OCI-M1 (cell line): ENCODE measurements around the gene LDHA.
"Not testable (repeated sequence)": the region's sequence is repeated elsewhere in the genome, so short reads cannot be mapped to it uniquely, and the experiment has no call there.

ENCODE experiments used
- DNase-seq: peaks from one replicate; lab custom pipeline; 2025; lab: John Stamatoyannopoulos, UW

The LDHA gene

DNA sequence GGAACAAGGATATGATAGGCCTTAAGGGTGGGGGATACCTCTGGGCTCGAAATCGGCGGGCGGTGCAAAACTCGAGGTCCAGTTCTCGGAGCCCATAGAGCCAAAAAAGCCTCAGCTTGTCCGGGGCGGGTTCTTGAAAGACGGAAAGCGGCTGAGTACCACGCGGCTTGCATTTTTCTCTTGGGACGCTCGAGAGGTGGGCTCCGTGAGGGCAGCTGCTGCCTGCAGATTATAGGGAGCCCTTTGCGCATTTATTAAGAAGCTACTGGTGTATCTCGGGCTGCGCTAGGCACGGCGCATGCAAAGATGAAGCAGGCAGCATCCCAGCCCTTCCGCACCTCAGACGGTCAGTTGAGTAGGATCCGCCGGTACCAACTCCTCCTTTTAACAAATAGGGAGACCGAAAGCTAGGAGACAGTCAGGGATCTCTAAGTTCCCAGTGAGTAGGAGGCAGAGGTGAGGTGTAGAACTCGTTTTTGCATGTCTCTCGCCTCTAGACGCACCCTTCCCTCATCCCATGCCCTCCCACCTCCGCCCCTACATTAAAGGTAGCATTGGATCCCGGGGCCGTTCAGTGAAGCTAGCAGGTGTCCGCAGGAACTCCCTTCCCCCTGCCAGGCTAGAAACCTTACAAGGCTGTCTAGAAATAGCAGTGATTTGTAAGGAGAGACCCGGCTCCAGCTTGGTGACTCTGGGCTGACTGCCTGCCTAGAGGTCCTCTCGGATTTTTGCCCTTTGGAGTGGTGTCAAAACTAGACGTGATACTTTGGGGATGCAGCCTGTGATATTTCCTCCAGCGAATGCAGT is 768 bp downstream of the LDHA start:
- peak; percentile 53 for DNase-seq

DNA sequence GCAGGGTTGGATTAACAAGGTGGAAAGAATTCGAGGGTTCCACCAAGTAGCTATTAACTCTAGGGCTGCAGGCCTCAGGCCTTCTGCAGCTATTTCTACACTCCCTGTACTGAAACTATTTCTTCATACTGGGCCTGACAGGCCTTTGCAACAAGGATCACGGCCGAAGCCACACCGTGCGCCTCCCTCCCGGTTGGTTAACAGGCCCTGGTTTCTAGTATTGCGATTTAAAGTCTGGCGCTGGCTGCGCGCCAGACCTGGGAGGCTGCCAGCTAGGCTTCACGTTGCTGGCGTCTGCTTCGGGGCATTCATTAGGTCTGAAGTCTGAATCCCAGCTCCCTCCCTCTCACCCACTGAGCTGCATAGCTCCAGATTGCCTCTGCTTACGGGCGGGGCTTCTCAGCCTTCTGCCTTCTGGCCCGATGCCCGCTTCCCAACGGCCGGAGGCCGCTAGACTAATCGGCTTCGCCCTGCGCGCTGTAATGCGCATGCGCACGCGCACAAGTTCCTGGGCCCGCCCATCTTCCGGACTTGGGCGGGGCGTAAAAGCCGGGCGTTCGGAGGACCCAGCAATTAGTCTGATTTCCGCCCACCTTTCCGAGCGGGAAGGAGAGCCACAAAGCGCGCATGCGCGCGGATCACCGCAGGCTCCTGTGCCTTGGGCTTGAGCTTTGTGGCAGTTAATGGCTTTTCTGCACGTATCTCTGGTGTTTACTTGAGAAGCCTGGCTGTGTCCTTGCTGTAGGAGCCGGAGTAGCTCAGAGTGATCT is 1.6 kb downstream of the LDHA start:
- DNase-seq: peak; percentile 99

DNA sequence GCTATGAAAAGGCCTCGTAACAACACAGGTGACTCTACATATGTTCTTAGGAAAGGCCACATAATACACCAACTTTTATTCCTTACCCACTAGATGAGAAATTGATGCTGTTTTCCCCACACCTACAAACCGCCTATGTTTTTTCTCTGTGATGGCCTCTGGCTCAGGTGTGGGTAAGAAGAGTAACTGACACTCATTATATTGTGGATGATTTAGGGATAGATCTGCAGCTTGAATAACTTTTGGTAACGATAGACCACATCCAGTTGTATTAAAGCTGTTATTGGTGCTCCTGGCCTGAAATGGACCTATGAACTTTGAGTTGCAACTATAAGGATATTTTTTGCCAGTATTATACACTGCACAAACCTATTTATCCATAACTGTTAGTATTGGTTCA is 3.6 kb downstream of the LDHA start:
- no peak for DNase-seq

DNA sequence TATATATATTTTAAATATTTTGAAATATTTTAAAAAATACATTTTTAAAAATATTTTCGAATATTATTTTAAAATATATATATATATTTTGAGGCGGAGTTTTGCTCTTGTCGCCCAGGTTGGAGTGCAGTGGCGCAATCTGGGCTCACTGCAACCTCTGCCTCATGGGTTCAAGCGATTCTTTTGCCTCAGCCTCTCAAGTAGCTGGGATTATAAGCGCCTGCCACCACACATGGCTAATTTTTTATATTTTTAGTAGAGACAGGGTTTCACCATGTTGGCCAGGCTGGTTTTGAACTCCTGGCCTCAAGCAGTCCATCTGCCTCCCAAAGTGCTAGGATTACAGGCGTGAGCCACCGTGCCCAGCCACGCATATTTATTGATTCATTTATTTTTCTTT is 6.7 kb downstream of the LDHA start:
- not testable (repeated sequence) for DNase-seq

DNA sequence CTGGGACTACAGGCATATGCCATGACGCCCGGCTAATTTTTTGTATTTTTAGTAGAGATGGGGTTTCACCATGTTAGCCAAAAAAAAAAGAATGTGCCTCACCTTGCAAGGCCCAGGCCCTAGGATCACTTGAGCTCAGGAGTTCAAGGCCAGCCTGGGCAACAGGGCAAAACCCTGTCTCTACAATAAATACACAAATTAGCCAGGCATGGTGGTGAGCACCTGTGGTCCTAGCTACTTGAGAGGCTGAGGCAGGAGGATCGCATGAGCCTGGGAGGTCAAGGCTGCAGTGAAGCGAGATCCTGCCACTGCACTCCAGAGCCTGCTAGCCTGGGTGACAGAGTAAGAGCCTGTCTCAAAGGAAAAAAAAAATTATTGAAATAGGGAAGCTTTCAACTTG is 9.7 kb downstream of the LDHA start:
- DNase-seq: no peak

DNA sequence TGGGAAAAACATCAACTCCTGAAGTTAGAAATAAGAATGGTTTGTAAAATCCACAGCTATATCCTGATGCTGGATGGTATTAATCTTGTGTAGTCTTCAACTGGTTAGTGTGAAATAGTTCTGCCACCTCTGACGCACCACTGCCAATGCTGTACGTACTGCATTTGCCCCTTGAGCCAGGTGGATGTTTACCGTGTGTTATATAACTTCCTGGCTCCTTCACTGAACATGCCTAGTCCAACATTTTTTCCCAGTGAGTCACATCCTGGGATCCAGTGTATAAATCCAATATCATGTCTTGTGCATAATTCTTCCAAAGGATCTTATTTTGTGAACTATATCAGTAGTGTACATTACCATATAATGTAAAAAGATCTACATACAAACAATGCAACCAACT is 13.0 kb downstream of the LDHA start:
- DNase-seq: not testable (repeated sequence)

DNA sequence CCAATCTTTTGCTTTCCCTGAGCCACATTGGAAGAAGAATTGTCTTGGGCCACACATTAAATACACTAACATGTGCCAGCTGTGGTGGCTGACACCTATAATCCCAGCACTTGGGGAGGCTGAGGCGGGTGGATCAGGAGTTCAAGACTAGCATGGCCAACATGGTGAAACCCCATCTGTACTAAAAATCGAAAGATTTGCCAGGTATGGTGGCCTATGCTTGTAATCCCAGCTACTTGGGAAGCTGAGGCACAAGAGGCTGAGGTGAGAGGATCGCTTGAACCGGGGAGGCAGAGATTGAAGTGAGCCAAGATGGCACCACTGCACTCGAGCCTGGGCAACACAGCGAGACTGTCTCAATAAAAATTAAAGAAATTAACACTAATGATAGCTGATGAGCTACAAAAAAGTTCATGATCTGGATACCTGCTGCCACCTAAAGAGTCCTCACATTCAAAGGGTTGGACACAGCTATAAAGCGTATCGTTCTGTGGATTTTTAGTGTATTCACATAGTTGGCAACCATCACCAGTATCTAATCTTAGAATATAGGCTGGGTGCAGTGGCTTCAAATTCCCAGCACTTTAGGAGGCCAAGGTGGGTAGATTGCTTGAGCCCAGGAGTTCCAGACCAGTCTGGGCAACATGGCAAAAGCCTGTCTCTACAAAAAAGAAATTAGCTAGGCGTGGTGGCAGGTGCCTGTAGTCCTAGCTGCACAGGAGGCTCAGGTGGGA is 14.4 kb downstream of the LDHA start:
- no peak for DNase-seq

DNA sequence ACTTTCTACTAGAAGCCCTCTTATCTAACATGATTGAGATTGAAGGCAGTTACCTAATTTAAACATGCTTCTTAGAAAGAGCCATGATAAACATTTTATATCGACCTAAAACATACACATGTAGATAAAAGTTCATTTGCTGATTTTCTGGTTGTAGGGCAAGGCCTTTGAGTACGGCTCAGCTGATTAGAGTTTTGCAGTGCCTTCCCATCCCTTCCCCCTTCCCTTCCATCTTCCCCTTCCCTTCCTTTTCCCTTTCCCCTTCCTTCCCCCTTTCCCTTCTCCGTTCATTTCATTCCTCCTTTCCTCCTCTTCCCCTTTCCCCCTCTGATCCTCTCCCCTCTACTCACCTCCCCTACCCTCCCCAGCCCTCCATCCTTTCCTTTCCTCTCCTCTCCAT is 22.1 kb downstream of the LDHA start:
- no peak for DNase-seq

DNA sequence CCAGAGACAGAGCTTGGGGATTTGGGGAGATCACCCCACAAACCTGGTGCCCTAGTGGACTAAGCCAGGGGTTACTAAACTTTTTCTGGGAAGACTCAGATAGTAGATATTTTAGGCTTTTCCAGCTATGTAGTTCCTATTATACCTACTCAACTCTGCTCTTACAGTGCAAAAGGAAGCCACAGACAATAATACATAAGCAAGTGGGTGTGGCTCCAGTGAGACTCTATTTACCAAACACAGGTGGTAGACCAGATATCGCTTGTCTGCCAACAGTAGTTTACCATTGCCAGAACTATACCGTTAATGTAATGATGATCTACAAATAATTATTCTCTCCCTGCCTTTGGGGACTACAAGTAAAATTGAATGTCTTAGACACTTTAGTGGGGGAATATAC is 24.7 kb downstream of the LDHA start:
- DNase-seq: no peak

DNA sequence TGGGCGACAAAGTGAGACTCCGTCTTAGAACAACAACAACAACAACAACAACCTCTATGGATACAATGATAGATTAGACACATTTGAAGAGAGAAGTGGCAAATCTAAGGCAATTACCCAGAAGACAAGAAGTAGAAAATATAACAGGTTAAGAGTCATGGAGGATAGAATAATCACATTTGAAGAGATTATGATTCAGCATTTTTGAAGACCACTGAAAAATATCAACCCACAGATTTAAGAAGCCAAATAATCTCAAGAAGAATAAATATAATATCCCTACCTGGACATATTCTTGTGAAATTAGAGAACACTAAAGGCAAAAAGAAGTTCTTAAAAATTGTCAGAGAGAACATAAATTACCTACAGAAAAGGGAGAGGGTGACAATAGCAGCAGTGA is 25.7 kb downstream of the LDHA start:
- DNase-seq: no peak

DNA sequence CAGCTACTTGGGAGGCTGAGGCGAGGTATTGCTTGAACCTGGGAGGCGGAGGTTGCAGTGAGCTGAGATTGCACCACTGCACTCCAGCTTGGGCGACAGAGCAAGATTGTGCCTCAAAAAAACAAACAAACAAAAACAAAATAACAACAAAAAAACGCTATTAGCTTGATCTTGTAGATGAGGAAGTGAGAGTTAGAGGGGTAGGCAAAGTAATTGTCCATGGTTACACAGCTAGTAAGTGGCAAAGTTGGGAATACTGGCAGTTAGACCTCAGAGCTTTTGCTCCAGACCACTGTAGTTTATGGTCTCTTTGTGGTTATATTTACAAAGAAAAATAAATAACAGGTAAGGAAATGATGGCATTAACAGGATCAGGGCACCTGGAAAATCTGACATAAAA is 32.9 kb downstream of the LDHA start:
- DNase-seq: no peak

DNA sequence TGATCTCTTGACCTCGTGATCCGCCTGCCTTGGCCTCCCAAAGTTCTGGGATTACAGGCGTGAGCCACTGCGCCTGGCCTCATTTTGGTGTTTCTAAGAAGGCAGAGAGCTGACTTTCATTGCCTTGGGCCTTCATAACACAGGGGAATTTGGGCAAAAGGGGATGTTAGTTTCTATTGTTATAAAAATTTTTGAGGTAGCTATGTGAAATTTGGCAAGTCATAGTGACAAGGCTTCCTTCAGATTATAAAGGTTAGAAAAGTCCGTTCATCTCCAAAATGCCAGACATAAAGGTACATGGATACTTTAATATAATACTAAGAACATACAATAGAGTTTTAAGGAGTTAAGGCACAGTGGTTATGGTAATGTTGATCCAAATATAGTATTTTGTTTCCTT is 35.0 kb downstream of the LDHA start:
- DNase-seq: peak; percentile 11

DNA sequence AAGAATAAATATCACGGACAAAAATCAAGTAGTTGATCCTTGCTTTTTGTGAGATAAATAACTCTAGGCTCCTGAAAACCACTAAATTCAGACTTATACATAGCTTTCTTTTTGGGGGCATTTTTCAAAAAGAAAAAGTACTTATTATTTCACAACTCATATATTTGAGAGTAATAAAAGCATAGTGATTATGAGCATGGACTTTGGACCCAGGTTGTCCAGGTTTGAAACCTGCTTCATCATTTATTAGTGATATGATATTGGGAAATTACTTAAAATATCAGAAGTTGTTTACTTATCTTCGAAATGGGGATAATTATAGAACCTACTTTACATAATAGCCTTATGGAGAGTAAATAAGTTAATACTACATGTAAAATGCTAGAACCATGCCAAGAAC is 44.3 kb downstream of the LDHA start:
- no peak for DNase-seq

DNA sequence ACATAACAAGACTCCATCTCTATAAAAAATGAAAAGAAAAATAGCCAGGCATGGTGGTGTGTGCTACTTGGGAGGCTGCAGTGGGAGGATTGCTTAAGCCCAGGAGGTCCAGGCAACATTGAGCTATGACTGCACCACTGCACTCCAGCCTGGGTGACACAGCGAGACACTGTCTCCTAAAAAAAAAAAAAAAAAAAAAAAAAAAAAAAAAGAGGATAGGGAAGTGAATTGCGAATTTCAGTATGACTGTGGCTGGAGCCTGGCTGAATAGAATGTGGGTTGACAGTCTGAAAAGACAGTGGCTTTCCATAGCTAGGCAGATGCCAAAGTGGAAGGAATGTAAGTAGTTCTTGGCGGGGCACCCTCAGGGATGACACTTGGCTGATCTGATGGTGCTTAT is 54.9 kb downstream of the LDHA start:
- DNase-seq: no peak

DNA sequence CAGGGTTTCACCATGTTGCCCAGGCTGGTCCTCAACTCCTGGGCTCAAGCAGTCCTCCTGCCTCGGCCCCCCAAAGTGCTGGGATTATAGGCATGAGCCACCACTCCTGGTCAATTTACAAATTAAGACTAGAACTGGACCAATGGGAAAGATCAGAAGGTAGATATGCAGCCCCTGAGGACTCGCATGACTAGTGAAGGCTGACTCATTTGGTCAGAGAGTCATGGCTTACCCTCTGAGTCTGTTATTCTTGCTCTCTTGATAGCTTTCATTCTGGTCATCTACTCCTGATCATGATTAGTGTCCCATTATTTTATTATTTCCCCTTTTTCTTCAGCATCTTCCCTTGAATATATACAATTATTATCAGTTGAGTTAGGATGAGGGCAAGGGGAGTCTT is 58.6 kb downstream of the LDHA start:
- DNase-seq: no peak

DNA sequence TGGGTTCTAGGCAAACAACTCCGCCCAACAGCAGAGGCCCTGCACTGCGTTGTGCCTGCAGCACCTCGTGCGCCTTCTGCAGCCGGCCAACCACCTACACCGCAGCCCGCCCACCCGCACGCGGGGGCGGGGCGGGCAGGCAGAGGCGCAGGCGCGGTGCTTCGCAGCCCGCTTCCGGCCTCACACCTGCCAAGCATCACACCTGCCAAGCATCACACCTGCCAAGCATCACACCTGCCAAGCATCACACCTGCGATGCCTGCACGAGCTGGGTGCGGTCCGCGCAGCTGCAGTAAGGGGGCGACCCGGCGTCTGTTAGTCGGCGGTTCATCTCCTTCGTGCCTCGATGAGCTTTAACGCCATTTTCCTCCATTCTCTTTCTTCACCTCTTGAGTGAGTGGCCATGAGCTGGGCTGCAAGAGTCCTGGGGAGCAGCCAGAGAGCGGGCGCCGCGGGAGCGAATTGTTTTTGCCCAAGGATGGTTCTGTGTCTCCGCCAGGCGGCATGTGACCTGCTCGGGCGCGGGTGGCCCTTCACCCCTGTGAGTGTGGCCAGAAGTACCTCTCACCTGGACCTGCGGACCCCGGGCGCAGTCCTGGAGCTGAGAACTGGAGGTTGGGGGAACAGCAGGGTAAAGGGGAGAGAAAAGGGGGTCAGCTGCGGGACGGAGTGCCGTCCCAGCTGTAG is 61.5 kb downstream of the LDHA start, which contains the start of gene LDHAL6A:
Gene LDHAL6A, plus strand, starts transcription at position 171 of the 687 bp plus-strand sequence. CDS start 825 bp downstream, outside the sequence.
- no peak for DNase-seq

DNA sequence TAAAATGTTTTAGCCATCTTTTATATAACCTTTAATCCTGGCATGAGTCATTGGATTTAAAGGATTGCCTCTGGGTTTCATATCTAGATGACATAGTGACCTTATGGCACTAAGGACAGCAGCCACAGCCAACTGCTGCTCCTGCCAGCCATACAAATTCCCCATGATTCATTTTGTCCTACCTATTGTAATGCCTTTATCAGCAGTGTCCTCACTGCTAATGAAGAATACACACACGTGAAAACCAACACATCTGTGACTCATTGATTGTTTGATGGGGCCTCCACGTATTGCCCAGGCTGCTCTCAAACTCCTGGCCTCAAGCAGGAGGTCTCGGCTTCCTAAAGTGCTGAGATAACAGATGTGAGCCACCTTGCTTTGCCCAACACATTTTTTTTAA is 63.1 kb downstream of the LDHA start:
- peak; percentile 39 for DNase-seq
